Gastrocnemius medialis (tissue), 4 donors: ENCODE measurements around the gene PPFIA1.

ENCODE experiments used
- POLR2A ChIP-seq, 2 donors: fragments of 450-650 bp; IDR thresholded peaks; one replicate each; pipeline ENCODE4 v1.6.1; 2017; ENCODE audit warnings: antibody characterized with exemption in 2 of 2, mild to moderate bottlenecking in 2 of 2, moderate library complexity in 2 of 2
- TF ChIP-seq, protein P1 (sequence below), 5 experiments: fragments of 450-650 bp in 3 of 5; fragments of 200-600 bp in 2 of 5; sonication (generic) in 2 of 5; IDR thresholded peaks in 4 of 5; conservative IDR thresholded peaks in 1 of 5; 1 replicate in 4 of 5; 2 replicates in 1 of 5; pipeline ENCODE4 v1.5.1; 2016 to 2019; ENCODE audit warnings: antibody characterized with exemption in 5 of 5, mild to moderate bottlenecking in 3 of 5, moderate library complexity in 3 of 5

- TF ChIP-seq, protein P1, sequence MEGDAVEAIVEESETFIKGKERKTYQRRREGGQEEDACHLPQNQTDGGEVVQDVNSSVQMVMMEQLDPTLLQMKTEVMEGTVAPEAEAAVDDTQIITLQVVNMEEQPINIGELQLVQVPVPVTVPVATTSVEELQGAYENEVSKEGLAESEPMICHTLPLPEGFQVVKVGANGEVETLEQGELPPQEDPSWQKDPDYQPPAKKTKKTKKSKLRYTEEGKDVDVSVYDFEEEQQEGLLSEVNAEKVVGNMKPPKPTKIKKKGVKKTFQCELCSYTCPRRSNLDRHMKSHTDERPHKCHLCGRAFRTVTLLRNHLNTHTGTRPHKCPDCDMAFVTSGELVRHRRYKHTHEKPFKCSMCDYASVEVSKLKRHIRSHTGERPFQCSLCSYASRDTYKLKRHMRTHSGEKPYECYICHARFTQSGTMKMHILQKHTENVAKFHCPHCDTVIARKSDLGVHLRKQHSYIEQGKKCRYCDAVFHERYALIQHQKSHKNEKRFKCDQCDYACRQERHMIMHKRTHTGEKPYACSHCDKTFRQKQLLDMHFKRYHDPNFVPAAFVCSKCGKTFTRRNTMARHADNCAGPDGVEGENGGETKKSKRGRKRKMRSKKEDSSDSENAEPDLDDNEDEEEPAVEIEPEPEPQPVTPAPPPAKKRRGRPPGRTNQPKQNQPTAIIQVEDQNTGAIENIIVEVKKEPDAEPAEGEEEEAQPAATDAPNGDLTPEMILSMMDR (IDR thresholded peaks at IDR 0.05 in 4 of 5, conservative IDR thresholded peaks at IDR 0.05 in 1 of 5): no peak
- TF ChIP-seq POLR2A (IDR thresholded peaks at IDR 0.05): no peak
Measured at GRCh38 chr11:70419307-70420007, 149.0 kb downstream of the PPFIA1 start.
